GM21737 (cell line): Measurements from ENCODE around the gene VEGFB.
"Not testable (repeated sequence)": the region's sequence is repeated elsewhere in the genome, so short reads cannot be mapped to it uniquely, and the experiment has no call there.

Source experiments
- ATAC-seq: cut with Tn5 transposase; IDR thresholded peaks from one replicate; pipeline ENCODE4 v1.9.1; 2021; ENCODE audit warnings: mild to moderate bottlenecking, moderate library complexity; ENCODE audit not compliant: unreplicated experiment

VEGFB gene

GRCh38 chr11:64245797-64246620 is 11.6 kb downstream of the VEGFB start:
- no peak for ATAC-seq

DNA sequence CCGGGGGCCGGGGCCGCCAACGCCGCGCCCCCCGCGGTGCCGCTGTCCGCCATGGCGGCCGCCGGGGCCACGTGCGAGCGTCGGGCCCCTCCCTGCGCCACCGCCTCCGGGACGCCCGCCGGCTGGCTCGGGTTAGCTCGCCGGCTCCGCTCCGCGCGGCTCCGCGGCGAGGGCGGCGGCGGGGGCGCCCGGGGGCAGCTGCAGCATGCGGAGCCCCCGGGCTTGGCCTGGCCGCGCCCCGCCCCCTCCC is 12.2 kb downstream of the VEGFB start:
- ATAC-seq: not testable (repeated sequence)

GRCh38 chr11:64246871-64247728 is 12.7 kb downstream of the VEGFB start, which contains the start of gene PPP1R14B:
PPP1R14B (minus strand) TSS chr11:64246943; CDS start chr11:64246673, 270 bp downstream.
- ATAC-seq: no peak

- ATAC-seq: no peak
Measured at GRCh38 chr11:64247729-64248531, 13.5 kb downstream of the VEGFB start.

- no peak for ATAC-seq
Measured at GRCh38 chr11:64248578-64248977, 14.2 kb downstream of the VEGFB start.

GRCh38 chr11:64249038-64249437 is 14.7 kb downstream of the VEGFB start:
- no peak for ATAC-seq

DNA sequence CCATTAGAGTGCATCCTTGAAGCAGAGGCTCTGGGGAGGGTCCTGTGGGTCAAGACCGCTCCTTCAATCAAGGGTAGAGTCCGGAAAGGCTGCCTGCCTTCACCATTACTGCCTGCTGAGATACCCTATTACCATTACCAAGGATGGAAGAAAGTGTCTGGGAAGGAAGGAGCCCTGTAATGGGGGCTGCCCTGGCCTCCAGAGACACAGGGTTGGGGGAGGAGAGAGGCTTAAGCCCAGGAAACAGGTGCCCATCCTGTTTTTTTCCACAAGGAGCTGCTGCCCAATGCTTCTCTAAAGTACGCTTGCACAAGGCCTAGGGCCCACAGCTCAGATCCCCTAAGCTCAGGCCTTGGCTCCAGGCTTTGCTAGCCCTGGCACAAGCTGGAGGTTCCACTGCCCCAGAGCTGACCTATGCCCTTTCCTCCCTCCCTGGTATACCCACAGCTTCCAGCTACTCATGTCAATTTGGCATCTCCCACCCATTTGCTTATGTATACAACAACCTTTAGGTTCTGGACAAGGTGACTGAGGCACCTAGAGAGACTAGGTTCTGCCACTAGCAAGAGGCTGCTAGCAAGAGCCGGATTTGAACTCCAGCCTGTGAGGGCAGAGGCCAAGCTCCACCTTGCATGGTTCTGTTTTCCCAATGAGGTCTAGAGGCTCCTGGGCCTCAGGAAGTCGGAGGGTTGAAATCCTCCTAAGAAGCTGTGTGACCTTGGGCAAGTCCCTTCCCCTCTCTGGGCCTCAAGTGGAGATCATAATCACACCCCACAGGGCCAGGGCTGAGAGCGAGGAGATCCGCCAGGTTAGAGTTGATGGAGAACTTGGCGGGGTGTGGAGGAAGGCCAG is 15.4 kb downstream of the VEGFB start:
- no peak for ATAC-seq

DNA sequence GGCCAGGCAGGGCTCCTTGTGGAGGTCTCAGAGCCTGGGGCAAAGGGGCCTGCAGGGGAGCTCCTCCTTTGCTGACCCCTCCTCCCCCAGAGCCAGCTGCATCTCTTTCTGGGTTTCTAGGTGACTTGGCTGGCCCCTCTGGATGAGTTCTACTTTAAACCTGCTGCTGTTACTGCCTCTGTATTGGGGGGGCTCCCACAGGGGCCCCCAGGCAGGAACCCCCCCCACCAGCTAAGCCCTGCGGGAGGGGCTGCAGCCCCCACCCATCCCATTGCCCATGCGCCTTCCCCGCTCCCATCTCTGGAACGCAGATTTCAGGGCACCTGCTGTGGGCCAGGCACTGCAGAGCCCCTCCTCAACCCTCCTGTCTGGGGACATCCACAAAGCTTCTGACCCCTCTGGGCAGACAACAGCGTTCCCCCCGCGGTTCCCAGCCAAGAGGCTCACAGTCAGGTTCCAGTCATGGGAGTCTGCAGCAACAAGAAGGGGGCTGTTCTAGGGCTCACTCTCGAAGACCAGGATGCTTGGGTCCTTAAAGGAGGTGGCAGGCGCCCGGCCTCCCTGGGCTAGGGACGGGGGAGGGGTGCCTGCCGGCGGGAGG is 16.1 kb downstream of the VEGFB start:
- ATAC-seq: no peak

DNA sequence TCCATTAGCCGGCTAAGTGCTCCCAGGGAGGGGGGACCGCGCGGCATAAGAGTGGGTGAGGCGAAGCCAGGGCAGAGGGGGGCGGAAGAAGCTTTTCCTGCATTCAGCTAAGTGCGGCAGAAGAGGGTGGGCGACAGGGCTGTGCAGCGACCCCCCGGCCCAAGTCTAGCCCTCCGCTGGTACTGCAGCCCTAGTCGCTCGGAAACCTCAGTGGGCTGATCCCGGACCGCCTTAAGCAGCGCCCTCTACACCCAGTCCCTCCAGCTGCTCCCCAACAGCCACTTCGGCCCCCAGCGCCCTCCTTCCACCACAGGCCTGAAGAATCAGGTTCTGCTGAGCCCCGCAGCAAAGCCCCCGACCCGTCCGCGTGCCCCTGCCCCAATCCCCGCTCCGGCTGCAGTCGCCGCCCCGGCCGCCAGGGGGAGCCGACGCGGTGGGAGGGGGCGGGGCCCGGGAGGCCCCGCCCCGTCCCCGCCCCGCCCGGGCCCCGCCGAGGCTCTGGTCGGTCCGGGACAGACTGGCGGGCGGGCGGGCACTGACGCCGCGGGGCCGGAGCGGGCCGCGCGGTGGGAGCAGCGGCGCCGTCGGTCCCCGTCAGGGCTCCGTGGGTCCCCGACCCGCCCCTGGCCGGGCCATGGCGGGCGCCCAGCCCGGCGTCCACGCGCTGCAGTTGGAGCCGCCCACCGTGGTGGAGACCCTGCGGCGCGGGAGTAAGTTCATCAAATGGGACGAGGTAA is 16.8 kb downstream of the VEGFB start, which contains the start of gene PLCB3:
Gene PLCB3, plus strand, starts transcription at position 515 of the 737 bp plus-strand sequence. Its CDS starts 120 bp downstream, at position 635.
- no peak for ATAC-seq

- no peak for ATAC-seq
Measured at GRCh38 chr11:64251753-64252002, 17.3 kb downstream of the VEGFB start.

GRCh38 chr11:64252003-64252872 is 17.9 kb downstream of the VEGFB start:
- no peak for ATAC-seq

DNA sequence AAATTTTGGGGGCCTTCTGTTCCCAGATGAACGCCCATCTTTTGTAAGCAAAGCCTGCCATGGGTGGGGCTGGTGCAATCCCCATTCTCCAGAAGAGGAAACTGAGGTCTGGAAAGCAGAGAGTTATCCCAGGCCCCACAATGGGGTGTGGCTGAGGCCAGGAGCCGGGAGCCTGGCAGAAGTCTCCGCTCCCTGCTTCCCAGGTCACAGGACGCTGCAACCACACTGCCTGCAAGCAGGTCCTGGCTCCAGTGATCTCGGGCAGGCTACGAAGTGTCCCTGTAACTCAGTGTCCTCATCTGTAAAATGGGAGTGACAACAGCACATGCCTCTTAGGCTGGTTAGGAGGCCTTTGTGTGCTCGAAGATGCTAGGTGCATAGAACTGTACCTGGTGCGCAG is 18.7 kb downstream of the VEGFB start:
- no peak for ATAC-seq

GRCh38 chr11:64253481-64253880 is 19.1 kb downstream of the VEGFB start:
- no peak for ATAC-seq

- ATAC-seq: no peak
Measured at GRCh38 chr11:64254326-64254725, 19.9 kb downstream of the VEGFB start.

DNA sequence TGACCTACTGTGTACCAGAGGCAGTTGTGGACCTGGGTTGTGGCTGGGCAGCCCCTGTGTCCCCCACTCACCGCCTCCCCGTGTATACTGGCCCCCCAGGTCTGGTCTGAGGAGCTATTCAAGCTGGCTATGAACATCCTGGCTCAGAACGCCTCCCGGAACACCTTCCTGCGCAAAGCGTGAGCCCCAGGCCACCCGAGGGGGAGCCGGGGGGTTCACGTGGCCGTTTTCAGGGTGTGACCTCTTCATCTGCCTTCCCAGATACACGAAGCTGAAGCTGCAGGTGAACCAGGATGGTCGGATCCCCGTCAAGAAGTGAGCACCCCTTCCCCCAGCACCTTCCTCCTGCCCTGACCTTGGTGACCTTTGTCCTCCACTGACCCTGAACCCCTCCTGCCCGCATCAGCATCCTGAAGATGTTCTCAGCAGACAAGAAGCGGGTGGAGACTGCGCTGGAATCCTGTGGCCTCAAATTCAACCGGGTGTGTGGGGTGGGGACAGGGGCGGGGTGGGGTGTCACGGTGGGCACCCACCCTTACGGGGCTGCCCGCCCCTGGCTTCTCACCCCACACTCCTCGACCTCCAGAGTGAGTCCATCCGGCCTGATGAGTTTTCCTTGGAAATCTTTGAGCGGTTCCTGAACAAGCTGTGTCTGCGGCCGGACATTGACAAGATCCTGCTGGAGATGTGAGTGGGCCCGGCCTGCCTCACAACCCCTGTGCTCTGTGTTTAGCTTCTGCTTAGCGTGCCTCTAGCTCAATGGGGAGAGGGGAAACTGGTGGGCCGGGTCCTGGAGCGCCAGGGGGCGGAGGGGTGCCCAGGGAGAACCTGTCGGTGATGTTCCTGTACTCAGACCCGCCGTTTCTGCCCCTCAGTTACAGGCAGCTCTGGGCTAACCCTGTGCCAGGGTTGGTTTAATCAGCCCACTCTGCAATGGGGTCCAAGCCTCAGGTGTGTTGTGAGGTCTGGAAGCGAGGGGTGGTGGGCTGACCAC is 21.0 kb downstream of the VEGFB start:
- no peak for ATAC-seq

GRCh38 chr11:64256300-64256699 is 21.9 kb downstream of the VEGFB start:
- no peak for ATAC-seq

DNA sequence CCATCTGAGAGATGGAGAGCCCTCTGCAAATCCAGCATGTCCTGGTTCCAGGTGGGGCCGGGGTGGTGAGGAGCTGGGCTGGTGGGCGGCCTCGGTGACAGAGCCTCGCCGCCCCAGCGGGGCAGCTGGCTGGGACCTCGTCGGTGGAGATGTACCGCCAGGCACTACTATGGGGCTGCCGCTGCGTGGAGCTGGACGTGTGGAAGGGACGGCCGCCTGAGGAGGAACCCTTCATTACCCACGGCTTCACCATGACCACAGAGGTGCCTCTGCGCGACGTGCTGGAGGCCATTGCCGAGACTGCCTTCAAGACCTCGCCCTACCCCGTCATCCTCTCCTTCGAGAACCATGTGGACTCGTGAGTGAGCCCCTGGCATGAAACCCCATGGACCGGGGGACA is 24.0 kb downstream of the VEGFB start:
- ATAC-seq: no peak
